Renal cortex interstitium (tissue), 11 donors: Measurements from ENCODE around the gene ANXA8. TPM values are rescaled to one million over a fixed set of nuclear protein-coding genes. Genes with fewer than 3 reads are reported as not detected.
"Not testable (repeated sequence)": the region's sequence is repeated elsewhere in the genome, so short reads cannot be mapped to it uniquely, and the experiment has no call there.

Source experiments
- DNase-seq, 11 donors: peaks; one replicate each; pipeline ENCODE4 v3.0.0-alpha.2; 2013; ENCODE audit warnings: low read depth in 9 of 11, low spot score in 4 of 11; ENCODE audit errors: extremely low read depth in 1 of 11
- polyA plus RNA-seq, 3 donors: library from polyadenylated mRNA; unstranded; fragments of 120-200 nt; gene quantifications; one replicate each; pipeline ENCODE4 v1.2.1, GENCODE V29; 2013; ENCODE audit not compliant: insufficient read length in 3 of 3

Gene ANXA8
- polyA plus RNA-seq, 3 donors: 0.14 to 0.15 TPM; not detected in 1

GRCh38 chr10:47467957-47468356, 16.0 kb downstream of the ANXA8 start:
- not testable (repeated sequence) for DNase-seq

- not testable (repeated sequence) for DNase-seq
These were observed 16.5 kb downstream of the ANXA8 start for GRCh38 chr10:47467458-47467857.

GRCh38 chr10:47465216-47465917, 18.5 kb downstream of the ANXA8 start:
- not testable (repeated sequence) for DNase-seq

DNA sequence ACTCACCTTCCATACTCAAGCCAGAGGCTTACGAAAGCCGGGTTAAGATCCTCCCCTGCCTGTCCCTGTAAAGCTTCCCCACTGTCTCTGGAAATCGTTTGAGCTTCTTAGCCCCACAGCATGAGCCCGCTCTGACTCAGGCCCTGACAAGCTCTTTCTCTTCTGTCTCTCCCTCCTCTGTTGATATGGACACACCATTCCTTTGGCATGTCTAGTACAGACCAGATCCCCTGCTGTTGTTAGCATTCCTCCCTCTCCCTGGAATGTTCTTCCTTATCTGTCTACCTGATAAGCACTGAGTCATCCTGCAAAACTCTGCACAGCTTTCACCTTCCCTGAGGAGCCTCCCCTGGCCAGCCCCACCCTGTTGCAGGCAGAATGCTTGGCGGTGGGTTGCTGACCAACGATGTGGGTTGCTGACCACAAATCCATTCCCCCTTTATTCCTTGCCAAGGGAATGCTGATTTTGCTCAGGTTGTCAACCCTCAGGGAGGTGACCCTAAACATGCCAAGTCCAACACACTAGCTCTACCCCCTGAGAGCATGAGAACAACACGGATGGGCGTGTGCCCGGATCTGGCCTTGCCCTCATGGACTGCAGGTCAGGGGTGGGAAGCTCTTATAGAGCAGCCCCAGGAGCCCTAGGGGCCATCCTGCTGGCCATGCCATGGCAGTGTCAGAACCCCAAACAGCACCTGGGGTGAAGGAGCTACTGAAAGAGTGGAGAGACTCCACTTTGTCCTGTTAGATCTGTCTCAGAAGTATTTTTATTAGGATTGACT, 21.1 kb downstream of the ANXA8 start:
- not testable (repeated sequence) for DNase-seq

GRCh38 chr10:47461261-47461687, 22.6 kb downstream of the ANXA8 start:
- peak in 5 of 11 donors; percentile 24 to 46 (median 28) for DNase-seq

- DNase-seq: no peak
These were observed 25.3 kb downstream of the ANXA8 start for GRCh38 chr10:47458466-47459154.

DNA sequence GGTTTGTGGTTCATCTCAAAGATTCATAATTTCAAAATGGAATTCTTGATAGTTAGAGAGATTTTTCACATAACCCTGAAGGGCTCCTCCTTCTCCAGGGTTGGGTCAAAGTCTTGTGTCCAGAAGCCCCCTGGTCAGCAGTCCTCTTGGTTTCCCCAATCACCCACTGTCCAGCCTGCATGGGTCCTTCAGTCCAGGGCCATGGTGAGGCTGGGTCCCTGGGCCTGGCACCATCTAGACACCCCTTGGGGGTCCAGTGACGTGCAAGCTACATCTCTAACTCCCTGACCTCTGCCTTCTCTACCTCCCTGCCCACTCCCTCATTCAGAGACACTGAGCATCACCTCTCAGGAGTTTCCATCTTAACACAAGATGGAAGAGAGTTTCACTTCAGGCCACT, 26.1 kb downstream of the ANXA8 start:
- DNase-seq: no peak

- no peak for DNase-seq
These were observed 26.4 kb downstream of the ANXA8 start for GRCh38 chr10:47457528-47457820.

DNA sequence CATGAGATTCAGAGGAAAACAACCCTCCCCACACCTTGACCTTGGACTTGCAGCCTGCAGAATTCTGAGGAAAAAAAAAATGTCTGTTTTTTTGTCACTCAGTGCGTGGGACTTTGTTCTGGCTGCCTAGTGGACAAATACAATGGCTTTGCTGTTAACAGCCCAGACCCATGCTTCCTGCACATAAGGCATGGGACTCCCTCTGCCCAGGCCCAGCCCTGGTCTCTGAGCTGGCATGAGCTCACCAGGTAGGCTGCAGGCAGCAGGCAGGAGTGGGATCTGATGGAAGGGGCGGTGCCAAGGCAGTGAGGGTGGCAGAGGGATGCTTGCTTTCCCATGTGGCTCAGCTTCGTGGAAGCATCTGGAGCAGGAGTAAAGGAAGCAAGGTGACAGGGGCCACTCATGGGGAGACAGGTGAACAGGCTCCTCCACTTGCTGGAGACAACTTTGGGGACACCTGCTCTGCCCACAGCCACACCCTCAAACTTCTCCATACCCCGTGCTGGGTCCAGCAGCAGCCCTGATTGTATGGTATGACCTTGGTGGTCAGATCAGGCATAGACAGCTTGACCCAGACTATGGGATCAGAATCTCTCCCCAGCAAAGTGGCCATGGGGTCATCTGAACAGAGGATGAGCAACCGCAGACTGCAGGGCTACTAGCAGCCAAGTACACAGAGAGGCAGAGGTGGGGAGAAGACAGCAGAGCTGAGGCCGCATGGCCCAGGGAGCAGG, 27.0 kb downstream of the ANXA8 start:
- no peak for DNase-seq

- peak in 5 of 11 donors; percentile 9 to 27 (median 17) for DNase-seq
These were observed 27.7 kb downstream of the ANXA8 start for GRCh38 chr10:47456079-47456785.

GRCh38 chr10:47455350-47456078, 28.4 kb downstream of the ANXA8 start:
- DNase-seq: not testable (repeated sequence)

DNA sequence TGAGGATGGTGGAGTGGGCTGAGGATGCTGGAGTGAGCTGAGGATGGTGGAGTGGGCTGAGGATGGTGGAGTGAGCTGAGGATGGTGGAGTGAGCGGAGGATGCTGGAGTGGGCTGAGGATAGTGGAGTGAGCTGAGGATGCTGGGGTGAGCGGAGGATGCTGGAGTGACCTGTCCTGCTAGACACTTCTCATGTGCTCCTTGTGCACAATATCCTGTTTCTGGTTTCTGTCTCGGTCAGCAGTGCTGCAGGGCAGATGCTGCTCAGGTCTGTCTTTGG, 29.2 kb downstream of the ANXA8 start:
- no peak for DNase-seq

GRCh38 chr10:47454008-47454779, 29.7 kb downstream of the ANXA8 start:
- DNase-seq: no peak

GRCh38 chr10:47453141-47454007, 30.5 kb downstream of the ANXA8 start:
- no peak for DNase-seq

DNA sequence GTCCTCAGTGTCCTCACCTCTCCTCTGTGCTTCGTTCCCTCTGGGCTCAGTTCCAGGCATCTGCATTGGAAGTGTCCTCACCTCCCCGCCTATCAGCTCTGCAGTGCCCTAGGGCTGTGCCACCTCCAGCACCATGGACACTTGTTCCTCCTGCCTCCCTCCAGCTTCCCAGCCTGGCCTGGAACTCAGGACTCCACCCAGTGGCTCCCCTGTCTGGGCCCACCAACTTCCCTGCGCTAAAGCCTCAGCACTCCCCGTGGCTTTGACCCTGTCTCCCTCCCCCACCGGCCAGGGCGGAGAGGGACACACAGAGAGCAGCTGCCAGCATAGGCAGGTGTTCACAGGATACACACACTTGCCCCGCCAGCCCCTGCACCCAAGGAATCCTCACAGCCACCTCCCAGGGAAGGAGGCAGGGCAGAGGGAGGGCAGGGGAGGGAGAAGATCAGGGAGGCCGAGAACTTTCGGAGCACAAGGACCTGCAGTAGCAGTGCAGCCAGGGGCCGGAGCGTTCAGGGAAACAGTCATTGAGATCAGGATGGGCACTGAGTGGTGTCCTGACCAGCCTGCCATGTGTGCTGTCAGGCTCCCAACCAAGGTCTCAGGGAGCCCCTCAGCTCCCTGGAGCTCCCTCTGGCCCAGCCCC, 31.3 kb downstream of the ANXA8 start:
- no peak for DNase-seq

DNA sequence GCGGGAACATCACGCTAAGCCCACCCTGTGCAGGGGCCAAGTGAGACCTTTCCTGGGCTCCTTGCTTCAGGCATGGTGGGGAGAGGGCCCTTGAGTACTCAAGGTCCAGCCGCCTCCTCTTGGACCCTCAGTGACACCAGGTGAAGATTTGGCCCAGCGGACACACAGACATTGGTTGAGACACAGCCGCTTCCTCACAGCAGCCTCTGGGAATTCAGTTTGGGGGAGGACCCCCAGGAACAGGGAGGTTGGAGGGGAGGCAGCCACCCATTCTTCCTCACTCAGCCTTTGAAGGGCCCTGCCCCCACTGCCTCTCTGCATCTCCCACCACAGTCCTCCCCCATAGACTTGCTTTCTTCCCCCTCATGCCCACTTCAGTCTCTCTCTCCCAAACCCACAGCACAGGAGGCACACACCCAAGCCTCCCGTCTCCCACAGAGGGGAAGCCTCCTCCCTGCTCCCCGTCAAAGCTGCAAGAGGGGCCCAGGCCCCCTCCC, 31.9 kb downstream of the ANXA8 start:
- DNase-seq: no peak
